GM12878 (cell line): ENCODE data around the gene DUS2.

Experiments used
- BACH1 ChIP-seq: fragments of 450-650 bp; IDR thresholded peaks from 2 replicates; pipeline ENCODE4 v1.6.1; 2017; ENCODE audit warnings: mild to moderate bottlenecking, borderline replicate concordance
- RELA ChIP-seq: fragments of 450-650 bp; IDR thresholded peaks from 2 replicates; pipeline ENCODE4 v1.8.0; 2014; ENCODE audit warnings: borderline replicate concordance; ENCODE audit not compliant: partially characterized antibody
- TF ChIP-seq, protein P1 (sequence below), 3 experiments: IDR thresholded peaks in 2 of 3; conservative IDR thresholded peaks in 1 of 3; 2 replicates each; pipeline ENCODE4 v1.5.1; 2011; ENCODE audit warnings: low read depth in 3 of 3, low read length in 3 of 3, mild to moderate bottlenecking in 3 of 3, control low read depth in 2 of 3, moderate library complexity in 2 of 3, inconsistent platforms in 1 of 3, mixed read lengths in 1 of 3; ENCODE audit not compliant: control insufficient read depth in 2 of 3, insufficient read depth in 1 of 3; ENCODE audit errors: extremely low read depth in 1 of 3

DNA sequence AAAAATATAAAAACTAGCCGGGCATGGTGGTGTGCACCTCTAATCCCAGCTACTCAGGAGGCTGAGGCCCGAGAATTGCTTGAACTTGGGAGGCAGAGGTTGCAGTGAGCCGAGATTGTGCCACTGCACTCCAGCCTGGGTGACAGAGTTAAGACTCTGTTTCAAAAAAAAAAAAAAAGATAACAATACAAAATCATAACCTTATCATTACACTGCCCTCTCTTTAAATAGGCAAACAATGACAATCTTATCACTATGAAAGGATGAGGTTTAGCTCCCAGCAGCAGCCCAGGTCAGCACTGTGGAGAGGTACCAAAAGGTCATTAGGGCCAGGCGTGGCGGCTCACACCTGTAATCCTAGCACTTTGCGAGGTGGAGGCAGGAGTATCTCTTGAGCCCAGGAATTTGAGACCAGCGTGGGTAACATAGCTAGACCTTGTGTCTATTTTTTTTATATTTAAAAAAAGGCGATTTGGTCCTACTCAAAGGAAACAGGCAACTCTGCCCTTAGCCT is 3.9 kb upstream of the DUS2 start:
- TF ChIP-seq, protein P1, sequence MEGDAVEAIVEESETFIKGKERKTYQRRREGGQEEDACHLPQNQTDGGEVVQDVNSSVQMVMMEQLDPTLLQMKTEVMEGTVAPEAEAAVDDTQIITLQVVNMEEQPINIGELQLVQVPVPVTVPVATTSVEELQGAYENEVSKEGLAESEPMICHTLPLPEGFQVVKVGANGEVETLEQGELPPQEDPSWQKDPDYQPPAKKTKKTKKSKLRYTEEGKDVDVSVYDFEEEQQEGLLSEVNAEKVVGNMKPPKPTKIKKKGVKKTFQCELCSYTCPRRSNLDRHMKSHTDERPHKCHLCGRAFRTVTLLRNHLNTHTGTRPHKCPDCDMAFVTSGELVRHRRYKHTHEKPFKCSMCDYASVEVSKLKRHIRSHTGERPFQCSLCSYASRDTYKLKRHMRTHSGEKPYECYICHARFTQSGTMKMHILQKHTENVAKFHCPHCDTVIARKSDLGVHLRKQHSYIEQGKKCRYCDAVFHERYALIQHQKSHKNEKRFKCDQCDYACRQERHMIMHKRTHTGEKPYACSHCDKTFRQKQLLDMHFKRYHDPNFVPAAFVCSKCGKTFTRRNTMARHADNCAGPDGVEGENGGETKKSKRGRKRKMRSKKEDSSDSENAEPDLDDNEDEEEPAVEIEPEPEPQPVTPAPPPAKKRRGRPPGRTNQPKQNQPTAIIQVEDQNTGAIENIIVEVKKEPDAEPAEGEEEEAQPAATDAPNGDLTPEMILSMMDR (IDR thresholded peaks at IDR 0.05 in 2 of 3, conservative IDR thresholded peaks at IDR 0.05 in 1 of 3; ENCODE audit: control insufficient read depth in 2 of 3, extremely low read depth in 1 of 3, insufficient read depth in 1 of 3, low read depth in 3 of 3, low read length in 3 of 3): no peak
- no peak for TF ChIP-seq RELA
- no peak for TF ChIP-seq BACH1
